Measurements from ENCODE around the gene ACBD4.
A peak's percentile ranks its signal among the peaks of the same experiment; 100 is the strongest.

ACBD4 gene

GRCh38 chr17:45161288-45162024, 26.0 kb downstream of the ACBD4 start, which contains the start of gene HEXIM2:
Gene HEXIM2, plus strand, starts transcription at chr17:45161875. Its CDS starts 919 bp downstream, at chr17:45162794.
- DNase-seq, result peak; percentile 100

- no peak for DNase-seq
These were observed 26.7 kb downstream of the ACBD4 start for GRCh38 chr17:45162025-45162687.

GRCh38 chr17:45164734-45165269, 29.3 kb downstream of the ACBD4 start:
- DNase-seq, result no peak

GRCh38 chr17:45168991-45169752, 33.7 kb downstream of the ACBD4 start:
- no peak for DNase-seq

GRCh38 chr17:45170280-45170930, 34.9 kb downstream of the ACBD4 start:
- DNase-seq, result no peak

GRCh38 chr17:45170931-45171337, 35.4 kb downstream of the ACBD4 start:
- DNase-seq, result peak; percentile 54

GRCh38 chr17:45171338-45172231, 36.1 kb downstream of the ACBD4 start:
- peak; percentile 25 for DNase-seq

GRCh38 chr17:45172232-45172540, 36.7 kb downstream of the ACBD4 start:
- DNase-seq, result no peak

GRCh38 chr17:45172541-45173286, 37.2 kb downstream of the ACBD4 start:
- DNase-seq, result peak; percentile 86

GRCh38 chr17:45175759-45176115, 40.2 kb downstream of the ACBD4 start:
- DNase-seq, result no peak

GRCh38 chr17:45177563-45177962, 42.1 kb downstream of the ACBD4 start:
- no peak for DNase-seq

- no peak for DNase-seq
These were observed 48.7 kb downstream of the ACBD4 start for GRCh38 chr17:45184144-45184543.

GRCh38 chr17:45186801-45187354, 51.4 kb downstream of the ACBD4 start:
- DNase-seq, result no peak

- DNase-seq, result no peak
These were observed 53.5 kb downstream of the ACBD4 start for GRCh38 chr17:45189009-45189408.

GRCh38 chr17:45190503-45191255, 55.2 kb downstream of the ACBD4 start:
- DNase-seq, result no peak

Measured in fibroblast of upper back skin (primary cell).